ENCODE measurements around the gene MTHFD1. TPM values are rescaled to one million over a fixed set of nuclear protein-coding genes. Genes with fewer than 3 reads are reported as not detected.
A peak's percentile ranks its signal among the peaks of the same experiment; 100 is the strongest.

MTHFD1 gene
- total RNA-seq (19.5 and 29.5 TPM in 2 replicates), polyA plus RNA-seq (24.4 and 31.9 TPM in 2 replicates)

- Histone ChIP-seq H4K20me1 (ENCODE audit: insufficient read depth, poor library complexity, severe bottlenecking) (no peaks in the 10 kb centered on the region), H3K27ac (peak within 1 kb of the TSS; percentile 80), H2AFZ (peak within 1 kb of the TSS; percentile 63), H3K4me1 (ENCODE audit: insufficient read depth) (no peaks in the 10 kb centered on the region), H3K27me3 (no peaks in the 10 kb centered on the region), H3K79me2 (peaks cover 32% of the 10 kb centered on the region), H3K9me2 (replicated peaks; ENCODE audit: insufficient read depth) (no peaks in the 10 kb centered on the region), H3K9me3 (ENCODE audit: low read depth) (no peaks in the 10 kb centered on the region), H3K4me3 (peak within 1 kb of the TSS; percentile 46), H3K4me2 (peak within 1 kb of the TSS; percentile 90), H3K36me3 (replicated peaks; ENCODE audit: insufficient read depth, low read depth) (no peaks in the 10 kb centered on the region)
- 1% methylated on average over 48 of the region's 58 CpGs for WGBS (ENCODE audit: low lambda C conversion rate, missing lambda C conversion rate)
- peak; percentile 100 for DNase-seq (ENCODE audit: low spot score)
- TF ChIP-seq CTCF (IDR thresholded peaks at IDR 0.05; ENCODE audit: poor library complexity) (no peak), EZH2phosphoT487 (IDR thresholded peaks at IDR 0.05; ENCODE audit: low read depth, severe bottlenecking, unreplicated experiment) (no peak), EZH2 (IDR thresholded peaks at IDR 0.05; ENCODE audit: borderline replicate concordance) (no peak)
Observed at GRCh38 chr14:64387782-64388532, at the start of gene MTHFD1. MTHFD1 (plus strand) TSS chr14:64388353; CDS start chr14:64388428, 75 bp downstream.

GRCh38 chr14:64338616-64339316, 49.4 kb upstream of the MTHFD1 start:
- Histone ChIP-seq H3K79me2 (peaks cover 12% of the 10 kb centered on the region), H3K36me3 (replicated peaks; ENCODE audit: insufficient read depth, low read depth) (no peaks in the 10 kb centered on the region), H3K9me3 (ENCODE audit: low read depth) (no peaks in the 10 kb centered on the region), H3K4me3 (peak overlapping the region; percentile 97), H2AFZ (peak overlapping the region; percentile 81), H3K27me3 (no peaks in the 10 kb centered on the region), H3K27ac (peak overlapping the region; percentile 96), H3K4me2 (peak overlapping the region; percentile 97), H3K4me1 (ENCODE audit: insufficient read depth) (peaks cover 13% of the 10 kb centered on the region), H3K9me2 (replicated peaks; ENCODE audit: insufficient read depth) (no peaks in the 10 kb centered on the region), H4K20me1 (ENCODE audit: insufficient read depth, poor library complexity, severe bottlenecking) (no peaks in the 10 kb centered on the region)
- peak; percentile 97 for DNase-seq (ENCODE audit: low spot score)
- TF ChIP-seq EZH2 (IDR thresholded peaks at IDR 0.05; ENCODE audit: borderline replicate concordance): no peak
- no peak for TF ChIP-seq EZH2phosphoT487 (IDR thresholded peaks at IDR 0.05; ENCODE audit: low read depth, severe bottlenecking, unreplicated experiment)
- 2% methylated on average over 29 of the region's 49 CpGs for WGBS (ENCODE audit: low lambda C conversion rate, missing lambda C conversion rate)

GRCh38 chr14:64340560-64341196, 47.5 kb upstream of the MTHFD1 start:
- Histone ChIP-seq H3K79me2 (peaks cover 12% of the 10 kb centered on the region), H3K36me3 (replicated peaks; ENCODE audit: insufficient read depth, low read depth) (no peaks in the 10 kb centered on the region), H2AFZ (no peak overlapping the region), H3K27ac (peak overlapping the region; percentile 79), H3K9me3 (ENCODE audit: low read depth) (no peaks in the 10 kb centered on the region), H3K27me3 (no peaks in the 10 kb centered on the region), H3K9me2 (replicated peaks; ENCODE audit: insufficient read depth) (no peaks in the 10 kb centered on the region), H3K4me3 (no peak overlapping the region), H3K4me1 (ENCODE audit: insufficient read depth) (peaks cover 13% of the 10 kb centered on the region), H4K20me1 (ENCODE audit: insufficient read depth, poor library complexity, severe bottlenecking) (no peaks in the 10 kb centered on the region), H3K4me2 (no peak overlapping the region)
- peak; percentile 8 for DNase-seq (ENCODE audit: low spot score)
- WGBS (ENCODE audit: low lambda C conversion rate, missing lambda C conversion rate): 59% methylated on average over 8 of the region's 8 CpGs
- TF ChIP-seq EZH2 (IDR thresholded peaks at IDR 0.05; ENCODE audit: borderline replicate concordance): no peak
- TF ChIP-seq CTCF (IDR thresholded peaks at IDR 0.05; ENCODE audit: poor library complexity): no peak
- no peak for TF ChIP-seq EZH2phosphoT487 (IDR thresholded peaks at IDR 0.05; ENCODE audit: low read depth, severe bottlenecking, unreplicated experiment)
